Neural progenitor cell (in vitro differentiated cells): ENCODE data around the gene BCL7B. TPM values are rescaled to one million over a fixed set of nuclear protein-coding genes. Genes with fewer than 3 reads are reported as not detected.
"Not testable (repeated sequence)": the region's sequence is repeated elsewhere in the genome, so short reads cannot be mapped to it uniquely, and the experiment has no call there.

ENCODE experiments used
- DNase-seq: peaks from one replicate; pipeline ENCODE4 v3.0.0-alpha.2; 2016; ENCODE audit warnings: low spot score
- H2AFZ ChIP-seq: fragments of 200-600 bp; sonication (generic); replicated peaks from 2 replicates; pipeline ENCODE4 v1.6.1; 2016; ENCODE audit warnings: antibody characterized with exemption
- H3F3A ChIP-seq: fragments of 200-600 bp; sonication (generic); 2 replicates; pipeline ENCODE4 v1.6.1; 2016; ENCODE audit warnings: antibody characterized with exemption, low read depth
- H3K27ac ChIP-seq: fragments of 200-600 bp; sonication (generic); 2 replicates; pipeline ENCODE4 v1.5.1; 2016; ENCODE audit warnings: mild to moderate bottlenecking
- H3K27me3 ChIP-seq: fragments of 200-600 bp; sonication (generic); 2 replicates; pipeline ENCODE4 v1.6.1; 2016; ENCODE audit warnings: mild to moderate bottlenecking, moderate library complexity
- H3K36me3 ChIP-seq: fragments of 200-600 bp; sonication (generic); 2 replicates; pipeline ENCODE4 v1.5.1; 2016
- H3K4me1 ChIP-seq: fragments of 200-600 bp; sonication (generic); 2 replicates; pipeline ENCODE4 v1.6.1; 2016; ENCODE audit warnings: mixed run types
- H3K4me2 ChIP-seq: fragments of 200-600 bp; sonication (generic); 2 replicates; pipeline ENCODE4 v1.6.1; 2016
- H3K4me3 ChIP-seq: fragments of 200-600 bp; sonication (generic); 2 replicates; pipeline ENCODE4 v1.5.1; 2016
- H3K79me2 ChIP-seq: fragments of 200-600 bp; sonication (generic); 2 replicates; pipeline ENCODE4 v1.6.1; 2016; ENCODE audit warnings: low read depth
- H3K9ac ChIP-seq: fragments of 200-600 bp; sonication (generic); 2 replicates; pipeline ENCODE4 v1.6.1; 2016
- H3K9me3 ChIP-seq: fragments of 200-600 bp; sonication (generic); 2 replicates; pipeline ENCODE4 v1.5.1; 2016; ENCODE audit warnings: low read depth
- H4K20me1 ChIP-seq: fragments of 200-600 bp; sonication (generic); 2 replicates; pipeline ENCODE4 v1.6.1; 2016; ENCODE audit warnings: low read depth
- H3K27ac Mint-ChIP-seq: 3 replicates; pipeline ENCODE4 v1.8.0; 2021; ENCODE audit warnings: mixed read lengths
- H3K27me3 Mint-ChIP-seq: 2 replicates; pipeline ENCODE4 v1.8.0; 2022; ENCODE audit warnings: low read depth, mild to moderate bottlenecking, inconsistent platforms, moderate library complexity, mixed read lengths; ENCODE audit not compliant: insufficient read depth
- H3K36me3 Mint-ChIP-seq: 3 replicates; pipeline ENCODE4 v1.8.0; 2021; ENCODE audit warnings: mixed read lengths
- H3K4me1 Mint-ChIP-seq: 3 replicates; pipeline ENCODE4 v1.8.0; 2021; ENCODE audit warnings: mixed read lengths
- H3K4me3 Mint-ChIP-seq: 3 replicates; pipeline ENCODE4 v1.8.0; 2021; ENCODE audit warnings: mild to moderate bottlenecking, moderate library complexity, mixed read lengths
- H3K9me3 Mint-ChIP-seq: 3 replicates; pipeline ENCODE4 v1.8.0; 2020; ENCODE audit warnings: mixed read lengths
- CTCF ChIP-seq: fragments of 200-600 bp; sonication (generic); IDR thresholded peaks from 2 replicates; pipeline ENCODE4 v1.5.1; 2017; ENCODE audit warnings: antibody characterized with exemption, mild to moderate bottlenecking
- EZH2 ChIP-seq: fragments of 200-600 bp; sonication (generic); IDR thresholded peaks from 2 replicates; pipeline ENCODE4 v1.6.1; 2017; ENCODE audit warnings: antibody characterized with exemption, mild to moderate bottlenecking, moderate library complexity
- EZH2phosphoT487 ChIP-seq: fragments of 200-600 bp; sonication (generic); IDR thresholded peaks from 2 replicates; pipeline ENCODE4 v1.6.1; 2017; ENCODE audit warnings: antibody characterized with exemption
- total RNA-seq: library from RNA; depleted of rRNA; stranded (reverse); fragments of >200 nt; gene quantifications from 2 replicates; pipeline ENCODE4 v1.2.3, GENCODE V29; 2015; ENCODE audit warnings: low replicate concordance

BCL7B gene
- total RNA-seq, 1 donor from 2014 or later: 10.4 TPM

- no peak overlapping the region for H3K4me2 ChIP-seq
- no peaks in the 10 kb centered on the region for H3K79me2 ChIP-seq
- no peak for DNase-seq
- no peaks in the 10 kb centered on the region for H4K20me1 ChIP-seq
- no peaks in the 10 kb centered on the region for H3K36me3 ChIP-seq
- Mint-ChIP-seq H3K36me3 (no peaks in the 10 kb centered on the region), H3K9me3 (no peaks in the 10 kb centered on the region), H3K4me3 (no peak overlapping the region), H3K27me3 (peaks cover 2% of the 10 kb centered on the region), H3K4me1 (peaks cover 9% of the 10 kb centered on the region), H3K27ac (peak overlapping the region; percentile 2)
- no peak overlapping the region for H3K27ac ChIP-seq
- TF ChIP-seq CTCF (no peak), EZH2 (no peak), EZH2phosphoT487 (no peak)
- H3K4me3 ChIP-seq: no peak overlapping the region
- H3F3A ChIP-seq: peaks cover 27% of the 10 kb centered on the region
- no peaks in the 10 kb centered on the region for H3K9me3 ChIP-seq
- H2AFZ ChIP-seq: no peak overlapping the region
- no peaks in the 10 kb centered on the region for H3K4me1 ChIP-seq
- H3K9ac ChIP-seq: no peak overlapping the region
- H3K27me3 ChIP-seq: peaks cover 41% of the 10 kb centered on the region
These were observed 29.4 kb upstream of the BCL7B start for GRCh38 chr7:73586911-73587310.

GRCh38 chr7:73585196-73585595 is 27.7 kb upstream of the BCL7B start:
- Mint-ChIP-seq H3K27me3 (peaks cover 2% of the 10 kb centered on the region), H3K4me3 (no peak overlapping the region), H3K9me3 (no peaks in the 10 kb centered on the region), H3K27ac (no peak overlapping the region), H3K4me1 (peaks cover 11% of the 10 kb centered on the region), H3K36me3 (no peaks in the 10 kb centered on the region)
- DNase-seq: no peak
- H3K4me3 ChIP-seq: no peak overlapping the region
- H2AFZ ChIP-seq: no peak overlapping the region
- no peak overlapping the region for H3K4me2 ChIP-seq
- no peaks in the 10 kb centered on the region for H3K36me3 ChIP-seq
- H3F3A ChIP-seq: peaks cover 21% of the 10 kb centered on the region
- TF ChIP-seq CTCF (no peak), EZH2phosphoT487 (no peak), EZH2 (no peak)
- no peaks in the 10 kb centered on the region for H3K9me3 ChIP-seq
- H4K20me1 ChIP-seq: no peaks in the 10 kb centered on the region
- no peaks in the 10 kb centered on the region for H3K4me1 ChIP-seq
- H3K27me3 ChIP-seq: peaks cover 58% of the 10 kb centered on the region
- H3K79me2 ChIP-seq: no peaks in the 10 kb centered on the region
- H3K9ac ChIP-seq: no peak overlapping the region
- H3K27ac ChIP-seq: no peak overlapping the region

- peaks cover 4% of the 10 kb centered on the region for H3K79me2 ChIP-seq
- no peak overlapping the region for H3K4me3 ChIP-seq
- H2AFZ ChIP-seq: no peak overlapping the region
- Mint-ChIP-seq H3K9me3 (no peaks in the 10 kb centered on the region), H3K36me3 (peaks cover 2% of the 10 kb centered on the region), H3K27ac (no peak overlapping the region), H3K4me3 (no peak overlapping the region), H3K4me1 (peaks cover 18% of the 10 kb centered on the region), H3K27me3 (peaks cover 2% of the 10 kb centered on the region)
- no peak for TF ChIP-seq EZH2phosphoT487
- TF ChIP-seq EZH2: no peak
- TF ChIP-seq CTCF: no peak
- H3K4me1 ChIP-seq: peaks cover 5% of the 10 kb centered on the region
- H3K4me2 ChIP-seq: no peak overlapping the region
- peaks cover 62% of the 10 kb centered on the region for H3K27me3 ChIP-seq
- H3K36me3 ChIP-seq: no peaks in the 10 kb centered on the region
- no peaks in the 10 kb centered on the region for H3K9me3 ChIP-seq
- H4K20me1 ChIP-seq: no peaks in the 10 kb centered on the region
- peaks cover 17% of the 10 kb centered on the region for H3F3A ChIP-seq
- H3K27ac ChIP-seq: no peak overlapping the region
- DNase-seq: no peak
- no peak overlapping the region for H3K9ac ChIP-seq
These were observed 25.2 kb upstream of the BCL7B start for GRCh38 chr7:73582664-73583202.

GRCh38 chr7:73581006-73581405 is 23.5 kb upstream of the BCL7B start:
- not testable (repeated sequence) for H3K4me3 ChIP-seq, H3K36me3 Mint-ChIP-seq, H3K9me3 Mint-ChIP-seq, H3K4me2 ChIP-seq, H3K27ac ChIP-seq, H3K36me3 ChIP-seq, H3K27ac Mint-ChIP-seq, DNase-seq, H3K27me3 Mint-ChIP-seq, H3K9me3 ChIP-seq, H3K4me3 Mint-ChIP-seq, H2AFZ ChIP-seq, H3K9ac ChIP-seq
- H4K20me1 ChIP-seq: peaks cover 14% of the 10 kb centered on the region
- peaks cover 22% of the 10 kb centered on the region for H3K79me2 ChIP-seq
- peaks cover 11% of the 10 kb centered on the region for H3F3A ChIP-seq
- H3K27me3 ChIP-seq: peaks cover 55% of the 10 kb centered on the region
- peaks cover 15% of the 10 kb centered on the region for H3K4me1 ChIP-seq
- peaks cover 29% of the 10 kb centered on the region for H3K4me1 Mint-ChIP-seq
